HEK293T (cell line): ENCODE data around the gene CST9L.

Source experiments
- FOXA1 ChIP-seq: fragments of 450-650 bp; IDR thresholded peaks from 2 replicates; pipeline ENCODE4 v1.6.1; 2016; ENCODE audit warnings: mild to moderate bottlenecking
- NFRKB ChIP-seq: fragments of 450-650 bp; IDR thresholded peaks from 2 replicates; pipeline ENCODE4 v1.6.1; 2016; ENCODE audit warnings: mild to moderate bottlenecking, moderate library complexity

GRCh38 chr20:23612396-23612795 is 44.1 kb upstream of the CST9L start:
- TF ChIP-seq NFRKB: no peak
- no peak for TF ChIP-seq FOXA1
